NB4 (cell line): ENCODE data around the gene CDC23.

Experiments
- MYC ChIP-seq: IDR thresholded peaks from 2 replicates; pipeline ENCODE4 v1.6.1; 2011; ENCODE audit warnings: low read depth, low read length
- TF ChIP-seq, protein P1 (sequence below): IDR thresholded peaks from 2 replicates; pipeline ENCODE4 v1.6.1; 2011; ENCODE audit warnings: low read depth, low read length
- TF ChIP-seq, protein P2 (sequence below): IDR thresholded peaks from one replicate; pipeline ENCODE4 v1.5.1; 2012; ENCODE audit warnings: low read depth, low read length

DNA sequence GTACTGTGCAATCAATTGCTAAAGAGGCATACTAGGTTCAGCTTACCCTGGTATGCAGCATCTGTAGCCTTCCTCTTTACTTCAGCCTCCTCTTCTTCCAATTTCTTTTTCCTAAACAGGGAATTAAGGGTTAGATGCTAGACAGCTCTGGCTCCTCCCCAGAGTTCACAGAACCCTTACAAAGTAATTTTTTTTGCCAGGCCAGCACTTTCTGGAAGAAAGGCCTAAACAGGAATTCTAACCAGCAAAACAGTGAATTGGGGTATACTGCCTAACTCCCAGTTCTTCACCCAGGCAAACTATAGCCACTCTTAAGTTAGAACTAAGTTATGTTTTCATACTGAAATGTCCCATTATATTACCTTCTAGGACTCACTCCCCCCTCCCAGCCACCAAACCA lies 42.8 kb downstream of the CDC23 start:
- TF ChIP-seq, protein P1, sequence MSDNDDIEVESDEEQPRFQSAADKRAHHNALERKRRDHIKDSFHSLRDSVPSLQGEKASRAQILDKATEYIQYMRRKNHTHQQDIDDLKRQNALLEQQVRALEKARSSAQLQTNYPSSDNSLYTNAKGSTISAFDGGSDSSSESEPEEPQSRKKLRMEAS: no peak
- TF ChIP-seq, protein P2, sequence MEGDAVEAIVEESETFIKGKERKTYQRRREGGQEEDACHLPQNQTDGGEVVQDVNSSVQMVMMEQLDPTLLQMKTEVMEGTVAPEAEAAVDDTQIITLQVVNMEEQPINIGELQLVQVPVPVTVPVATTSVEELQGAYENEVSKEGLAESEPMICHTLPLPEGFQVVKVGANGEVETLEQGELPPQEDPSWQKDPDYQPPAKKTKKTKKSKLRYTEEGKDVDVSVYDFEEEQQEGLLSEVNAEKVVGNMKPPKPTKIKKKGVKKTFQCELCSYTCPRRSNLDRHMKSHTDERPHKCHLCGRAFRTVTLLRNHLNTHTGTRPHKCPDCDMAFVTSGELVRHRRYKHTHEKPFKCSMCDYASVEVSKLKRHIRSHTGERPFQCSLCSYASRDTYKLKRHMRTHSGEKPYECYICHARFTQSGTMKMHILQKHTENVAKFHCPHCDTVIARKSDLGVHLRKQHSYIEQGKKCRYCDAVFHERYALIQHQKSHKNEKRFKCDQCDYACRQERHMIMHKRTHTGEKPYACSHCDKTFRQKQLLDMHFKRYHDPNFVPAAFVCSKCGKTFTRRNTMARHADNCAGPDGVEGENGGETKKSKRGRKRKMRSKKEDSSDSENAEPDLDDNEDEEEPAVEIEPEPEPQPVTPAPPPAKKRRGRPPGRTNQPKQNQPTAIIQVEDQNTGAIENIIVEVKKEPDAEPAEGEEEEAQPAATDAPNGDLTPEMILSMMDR: no peak
- no peak for TF ChIP-seq MYC
